PC-9 (cell line): Measurements from ENCODE around the gene MAPT. TPM values are rescaled to one million over a fixed set of nuclear protein-coding genes. Genes with fewer than 3 reads are reported as not detected.

Source experiments
- BruUV-seq: library from RNA; stranded (reverse); fragments of 400-500 nt; replicated peaks from 2 replicates; lab custom pipeline; 2021; lab: Mats Ljungman, UMichigan
- CTCF ChIA-PET: fragments of 300-600 bp; sonication (Branson Sonifier 250); formaldehyde crosslinking; loops from one replicate; lab custom pipeline; 2022; ENCODE audit warnings: antibody characterized with exemption; lab: Charles Lee
- POLR2A ChIA-PET: fragments of 300-600 bp; sonication (Branson Sonifier 250); formaldehyde crosslinking; loops from one replicate; lab custom pipeline; 2022; ENCODE audit warnings: antibody characterized with exemption; ENCODE audit not compliant: unreplicated experiment; lab: Charles Lee
- DNase-seq, 2 experiments: peaks; one replicate each; pipeline versions ENCODE4 v3.0.0 to v3.0.0-alpha.2; 2015 to 2022; ENCODE audit warnings: mixed read lengths in 1 of 2
- H2AFZ ChIP-seq: fragments of 200-600 bp; sonication (generic); 2 replicates; pipeline ENCODE4 v1.8.1; 2017; ENCODE audit warnings: antibody characterized with exemption
- H3F3A ChIP-seq: fragments of 200-600 bp; sonication (generic); 2 replicates; pipeline ENCODE4 v1.8.1; 2017; ENCODE audit warnings: antibody characterized with exemption, mild to moderate bottlenecking, low read depth; ENCODE audit not compliant: insufficient read depth
- H3K27ac ChIP-seq: fragments of 200-600 bp; sonication (generic); 2 replicates; pipeline ENCODE4 v1.6.1; 2016; ENCODE audit warnings: mixed run types
- H3K27me3 ChIP-seq: fragments of 200-600 bp; sonication (generic); 2 replicates; pipeline ENCODE4 v1.6.1; 2016; ENCODE audit warnings: low read depth, mixed run types; ENCODE audit not compliant: insufficient read depth
- H3K36me3 ChIP-seq: fragments of 200-600 bp; sonication (generic); 2 replicates; pipeline ENCODE4 v1.6.1; 2016; ENCODE audit warnings: low read depth, mixed run types
- H3K4me1 ChIP-seq: fragments of 200-600 bp; sonication (generic); replicated peaks from 2 replicates; pipeline ENCODE4 v1.6.1; 2016; ENCODE audit warnings: mixed run types; ENCODE audit not compliant: insufficient read depth
- H3K4me2 ChIP-seq: fragments of 200-600 bp; sonication (generic); 2 replicates; pipeline ENCODE4 v1.6.1; 2017; ENCODE audit warnings: mixed run types
- H3K4me3 ChIP-seq: fragments of 200-600 bp; sonication (generic); 2 replicates; pipeline ENCODE4 v1.6.1; 2016; ENCODE audit warnings: mixed run types
- H3K79me2 ChIP-seq: fragments of 200-600 bp; sonication (generic); 2 replicates; pipeline ENCODE4 v1.6.1; 2017; ENCODE audit warnings: low read depth, mixed run types
- H3K9me2 ChIP-seq: fragments of 200-600 bp; sonication (generic); 2 replicates; pipeline ENCODE4 v1.8.1; 2017; ENCODE audit warnings: mild to moderate bottlenecking; ENCODE audit not compliant: insufficient read depth
- H3K9me3 ChIP-seq: fragments of 200-600 bp; sonication (generic); 2 replicates; pipeline ENCODE4 v1.8.1; 2016; ENCODE audit warnings: low read depth; ENCODE audit not compliant: insufficient read depth
- H4K20me1 ChIP-seq: fragments of 200-600 bp; sonication (generic); 2 replicates; pipeline ENCODE4 v1.8.1; 2017; ENCODE audit not compliant: insufficient read depth
- EZH2 ChIP-seq: fragments of 200-600 bp; sonication (generic); IDR thresholded peaks from 2 replicates; pipeline ENCODE4 v1.8.0; 2017; ENCODE audit warnings: antibody characterized with exemption, low read depth
- intact Hi-C: fragments of 100-400 bp; cut with micrococcal nuclease; formaldehyde crosslinking; loops from one replicate; pipeline ENCODE4 v1.10.0; 2022; ENCODE audit not compliant: unreplicated experiment
- total RNA-seq: library from RNA; stranded (reverse); gene quantifications from 2 replicates; pipeline ENCODE4 v1.2.3, GENCODE V29; 2021
- TF ChIP-seq, protein P1 (sequence below): fragments of 200-600 bp; sonication (generic); conservative IDR thresholded peaks from 2 replicates; pipeline ENCODE4 v1.6.1; 2017; ENCODE audit warnings: mixed run types, antibody characterized with exemption, mild to moderate bottlenecking, moderate library complexity

MAPT gene
- total RNA-seq, 1 experiment from 2014 or later = 0.85 TPM

DNA sequence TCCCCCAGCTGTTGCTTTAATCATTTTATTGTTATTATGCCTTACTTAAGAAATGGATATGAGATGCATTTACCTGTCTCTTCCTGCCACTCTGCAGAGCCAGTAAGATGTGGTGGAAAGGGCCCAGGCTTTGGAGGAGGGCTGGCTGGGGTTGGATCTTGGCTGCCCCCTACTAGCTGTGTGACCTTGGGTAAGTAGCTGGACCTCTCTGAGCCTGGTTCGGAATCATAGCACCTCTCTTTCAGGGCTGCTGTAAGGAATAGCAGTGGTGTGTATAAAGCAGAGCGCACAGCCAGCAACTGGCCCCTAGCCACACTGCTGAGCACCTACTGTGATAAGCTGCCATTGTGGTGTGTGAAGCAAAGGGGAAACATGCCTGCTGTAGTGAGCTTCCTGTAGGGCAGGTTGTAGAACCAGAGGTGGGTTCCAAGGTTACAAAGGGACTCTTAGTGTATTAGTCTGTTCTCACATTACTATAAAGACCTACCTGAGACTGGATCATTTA is 23.9 kb downstream of the MAPT start:
- Histone ChIP-seq H3K9me3 (no peaks in the 10 kb centered on the region), H4K20me1 (no peaks in the 10 kb centered on the region), H3K27me3 (peaks cover 81% of the 10 kb centered on the region), H3K79me2 (no peaks in the 10 kb centered on the region), H3K4me3 (no peak overlapping the region), H3F3A (no peaks in the 10 kb centered on the region), H3K9me2 (no peaks in the 10 kb centered on the region), H3K4me1 (no peaks in the 10 kb centered on the region), H3K27ac (no peak overlapping the region), H3K4me2 (no peak overlapping the region), H3K36me3 (no peaks in the 10 kb centered on the region), H2AFZ (no peak overlapping the region)
- intact Hi-C loops = no loop called here
- BruUV-seq = no TSS peak
- no peak for DNase-seq
- no peak for TF ChIP-seq EZH2
- TF ChIP-seq, protein P1, sequence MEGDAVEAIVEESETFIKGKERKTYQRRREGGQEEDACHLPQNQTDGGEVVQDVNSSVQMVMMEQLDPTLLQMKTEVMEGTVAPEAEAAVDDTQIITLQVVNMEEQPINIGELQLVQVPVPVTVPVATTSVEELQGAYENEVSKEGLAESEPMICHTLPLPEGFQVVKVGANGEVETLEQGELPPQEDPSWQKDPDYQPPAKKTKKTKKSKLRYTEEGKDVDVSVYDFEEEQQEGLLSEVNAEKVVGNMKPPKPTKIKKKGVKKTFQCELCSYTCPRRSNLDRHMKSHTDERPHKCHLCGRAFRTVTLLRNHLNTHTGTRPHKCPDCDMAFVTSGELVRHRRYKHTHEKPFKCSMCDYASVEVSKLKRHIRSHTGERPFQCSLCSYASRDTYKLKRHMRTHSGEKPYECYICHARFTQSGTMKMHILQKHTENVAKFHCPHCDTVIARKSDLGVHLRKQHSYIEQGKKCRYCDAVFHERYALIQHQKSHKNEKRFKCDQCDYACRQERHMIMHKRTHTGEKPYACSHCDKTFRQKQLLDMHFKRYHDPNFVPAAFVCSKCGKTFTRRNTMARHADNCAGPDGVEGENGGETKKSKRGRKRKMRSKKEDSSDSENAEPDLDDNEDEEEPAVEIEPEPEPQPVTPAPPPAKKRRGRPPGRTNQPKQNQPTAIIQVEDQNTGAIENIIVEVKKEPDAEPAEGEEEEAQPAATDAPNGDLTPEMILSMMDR = no peak
- ChIA-PET POLR2A (no interaction called here), CTCF (interaction anchor here (0.6 kb wide), 1 partner anchor 281 kb away, joined by 5 read pairs; no protein-coding TSS in a partner anchor)

DNA sequence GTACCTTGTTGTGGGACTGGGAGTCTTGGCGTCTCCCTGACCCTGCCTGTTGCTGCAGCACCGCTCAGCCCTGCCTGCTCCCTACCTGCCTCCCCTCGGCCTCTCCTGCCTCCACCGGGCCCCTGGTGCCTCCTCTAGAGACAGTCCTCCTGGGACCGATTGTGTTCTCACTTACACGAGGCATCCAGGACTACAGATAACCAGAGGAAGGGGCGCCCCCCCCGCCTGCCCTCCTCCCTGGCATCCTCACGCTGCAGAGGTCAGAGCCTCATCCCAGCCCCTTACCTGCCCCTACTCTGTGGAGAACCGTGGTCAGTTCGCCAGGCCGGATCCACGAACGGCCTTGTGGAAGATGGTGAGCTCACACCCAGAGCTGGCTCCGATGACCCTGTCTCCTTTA is 24.8 kb downstream of the MAPT start:
- ChIA-PET POLR2A (no interaction called here), CTCF (no interaction called here)
- no peaks in the 10 kb centered on the region for H4K20me1 ChIP-seq
- no TSS peak for BruUV-seq
- no peaks in the 10 kb centered on the region for H3K9me3 ChIP-seq
- no peaks in the 10 kb centered on the region for H3K9me2 ChIP-seq
- H3K27me3 ChIP-seq = peaks cover 78% of the 10 kb centered on the region
- no peaks in the 10 kb centered on the region for H3K79me2 ChIP-seq
- no peaks in the 10 kb centered on the region for H3K4me1 ChIP-seq
- H3K36me3 ChIP-seq = no peaks in the 10 kb centered on the region
- H3K4me3 ChIP-seq = no peak overlapping the region
- H3K27ac ChIP-seq = no peak overlapping the region
- H3F3A ChIP-seq = no peaks in the 10 kb centered on the region
- H2AFZ ChIP-seq = no peak overlapping the region
- intact Hi-C loops = no loop called here
- no peak overlapping the region for H3K4me2 ChIP-seq
- DNase-seq = no peak
- TF ChIP-seq, protein P1 = no peak
- no peak for TF ChIP-seq EZH2

DNA sequence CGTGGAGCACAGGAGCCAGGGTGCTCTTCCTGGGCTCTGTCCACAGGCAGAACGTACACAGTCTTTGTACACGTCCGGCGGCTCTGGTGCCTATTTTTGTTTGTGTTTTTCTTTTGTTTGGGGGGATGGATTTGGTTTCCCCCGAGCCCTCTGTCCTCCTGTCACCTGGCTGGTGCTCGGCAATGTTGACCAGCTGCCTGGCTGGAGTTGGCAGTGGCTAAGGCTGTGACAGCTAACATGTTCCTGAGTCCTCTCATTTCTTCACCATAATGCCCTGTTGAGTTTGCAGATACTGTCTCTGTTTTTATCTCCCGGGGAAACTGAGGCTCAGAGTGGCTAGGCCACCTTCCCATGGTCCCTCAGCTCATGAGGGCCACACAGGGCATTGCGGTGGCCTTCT is 25.7 kb downstream of the MAPT start:
- no peaks in the 10 kb centered on the region for H3K9me3 ChIP-seq
- DNase-seq = no peak
- intact Hi-C loops = no loop called here
- H3K27ac ChIP-seq = no peak overlapping the region
- no peaks in the 10 kb centered on the region for H3K4me1 ChIP-seq
- CTCF ChIA-PET = no interaction called here
- H3K4me2 ChIP-seq = no peak overlapping the region
- peaks cover 82% of the 10 kb centered on the region for H3K27me3 ChIP-seq
- no peak overlapping the region for H3K4me3 ChIP-seq
- H3K9me2 ChIP-seq = no peaks in the 10 kb centered on the region
- H3K79me2 ChIP-seq = no peaks in the 10 kb centered on the region
- no TSS peak for BruUV-seq
- no peak for TF ChIP-seq EZH2
- TF ChIP-seq, protein P1 = no peak
- POLR2A ChIA-PET = no interaction called here
- no peak overlapping the region for H2AFZ ChIP-seq
- no peaks in the 10 kb centered on the region for H3F3A ChIP-seq
- H3K36me3 ChIP-seq = no peaks in the 10 kb centered on the region
- H4K20me1 ChIP-seq = no peaks in the 10 kb centered on the region
